K562 (cell line): Measurements from ENCODE around the gene CD109. TPM values are rescaled to one million over a fixed set of nuclear protein-coding genes. Genes with fewer than 3 reads are reported as not detected.

Source experiments
- ATAC-seq: fragments of 200-7000 bp; cut with Tn5 transposase; 3 replicates; pipeline ENCODE4 v1.9.1; 2020; ENCODE audit warnings: moderate library complexity
- BruUV-seq: library from RNA; stranded (reverse); fragments of 400-500 nt; replicated peaks from 2 replicates; lab custom pipeline; 2021; lab: Mats Ljungman, UMichigan
- CTCF ChIA-PET: fragments of 300-600 bp; formaldehyde crosslinking; extraction: SDS; loops from one replicate; lab custom pipeline; 2021; ENCODE audit warnings: low intra/inter-chr PET ratio; lab: Yijun Ruan, JAX
- POLR2A ChIA-PET: fragments of 300-600, 350-650 bp; sonication (Branson Sonifier 250); formaldehyde crosslinking; extraction: SDS; loops from one replicate; lab custom pipeline; 2021; ENCODE audit warnings: antibody characterized with exemption, inconsistent platforms; lab: Yijun Ruan, JAX
- DNase-seq, 4 experiments: peaks; one replicate each; pipeline versions ENCODE4 v3.0.0 to v3.0.0-alpha.2; 2011 to 2018; ENCODE audit warnings: low spot score in 3 of 4, mixed read lengths in 3 of 4; ENCODE audit errors: extremely low read depth in 1 of 4
- FAIRE-seq: peaks from 2 replicates; lab custom pipeline; 2011; peaks lifted over from hg19 to GRCh38; lab: Jason Lieb, UNC
- H2AFZ ChIP-seq: 2 replicates; pipeline ENCODE4 v1.6.0; 2011; ENCODE audit warnings: low read depth, low read length, control low read depth, inconsistent platforms
- H3K27ac ChIP-seq: fragments of 200-600 bp; 3 replicates; pipeline ENCODE4 v1.8.0; 2011; ENCODE audit warnings: low read depth, mild to moderate bottlenecking, control low read depth, inconsistent platforms, low read length, moderate library complexity, mixed read lengths; ENCODE audit errors: extremely low read depth
- H3K27me3 ChIP-seq, 2 experiments: fragments of 300-600 bp in 1 of 2; 2 replicates in 1 of 2; 3 replicates in 1 of 2; pipeline versions ENCODE4 v1.6.0 to v1.8.0; 2011; ENCODE audit warnings: inconsistent platforms in 2 of 2, low read length in 2 of 2, mild to moderate bottlenecking in 1 of 2, mixed read lengths in 1 of 2, moderate library complexity in 1 of 2; ENCODE audit not compliant: control insufficient read depth in 2 of 2, insufficient read depth in 2 of 2
- H3K36me3 ChIP-seq: fragments of 300-600 bp; 3 replicates; pipeline ENCODE4 v1.8.0; 2011; ENCODE audit warnings: mild to moderate bottlenecking, low read length, inconsistent platforms; ENCODE audit not compliant: control insufficient read depth, insufficient read depth
- H3K4me1 ChIP-seq, 2 experiments: fragments of 200-600 bp in 1 of 2; replicated peaks in 1 of 2; 2 replicates in 1 of 2; 3 replicates in 1 of 2; pipeline versions ENCODE4 v1.5.1 to v1.8.0; 2011; ENCODE audit warnings: inconsistent platforms in 2 of 2, low read length in 2 of 2, mild to moderate bottlenecking in 1 of 2, mixed read lengths in 1 of 2, moderate library complexity in 1 of 2; ENCODE audit not compliant: control insufficient read depth in 2 of 2, insufficient read depth in 2 of 2
- H3K4me2 ChIP-seq: 2 replicates; pipeline ENCODE4 v1.6.1; 2011; ENCODE audit warnings: low read length, control low read depth, inconsistent platforms, mixed read lengths; ENCODE audit not compliant: insufficient read depth
- H3K4me3 ChIP-seq: fragments of 200-600 bp; sonication (generic), shearing (Covaris generic); 2 replicates; pipeline ENCODE4 v1.5.1; 2016; ENCODE audit warnings: control low read depth, inconsistent platforms
- H3K79me2 ChIP-seq: fragments of 200-600 bp; 3 replicates; pipeline ENCODE4 v1.8.0; 2011; ENCODE audit warnings: low read length, inconsistent platforms; ENCODE audit not compliant: control insufficient read depth, insufficient read depth
- H3K9ac ChIP-seq, 2 experiments: 2 replicates each; pipeline versions ENCODE4 v1.6.0 to v1.6.1; 2011; ENCODE audit warnings: low read depth in 2 of 2, low read length in 2 of 2, control low read depth in 1 of 2, inconsistent platforms in 1 of 2, mild to moderate bottlenecking in 1 of 2, mixed read lengths in 1 of 2; ENCODE audit not compliant: insufficient read depth in 1 of 2
- H3K9me1 ChIP-seq: one replicate; pipeline ENCODE4 v1.6.0; 2011; ENCODE audit warnings: inconsistent platforms, mild to moderate bottlenecking, low read length, moderate library complexity; ENCODE audit not compliant: control insufficient read depth, insufficient read depth
- H3K9me3 ChIP-seq: replicated peaks from 2 replicates; pipeline ENCODE4 v1.5.1; 2011; ENCODE audit warnings: low read depth, low read length, inconsistent platforms; ENCODE audit not compliant: control insufficient read depth, insufficient read depth
- H4K20me1 ChIP-seq: replicated peaks from 2 replicates; pipeline ENCODE4 v1.6.1; 2011; ENCODE audit warnings: low read length, inconsistent platforms, mixed read lengths; ENCODE audit not compliant: control insufficient read depth, insufficient read depth
- HDAC6 ChIP-seq: IDR thresholded peaks from 2 replicates; pipeline ENCODE4 v1.6.1; 2012; ENCODE audit warnings: low read depth, mild to moderate bottlenecking, control low read depth, inconsistent platforms, low read length, moderate library complexity
- IRF1 ChIP-seq: sonication (generic); formaldehyde crosslinking; IDR thresholded peaks from 2 replicates; pipeline ENCODE4 v1.8.0; 2022; ENCODE audit warnings: missing genetic modification reagents, mild to moderate bottlenecking, borderline replicate concordance
- NR3C1 ChIP-seq: sonication (generic); formaldehyde crosslinking; IDR thresholded peaks from 2 replicates; pipeline ENCODE4 v1.8.1; 2022; ENCODE audit warnings: missing genetic modification reagents
- SREBF1 ChIP-seq: fragments of 150-350 bp; IDR thresholded peaks from 2 replicates; pipeline ENCODE4 v1.6.1; 2014; ENCODE audit warnings: antibody characterized with exemption, low read depth, low read length, borderline replicate concordance
- TOE1 ChIP-seq, 2 experiments: fragments of 450-650 bp in 1 of 2; sonication (generic) in 1 of 2; formaldehyde crosslinking in 1 of 2; IDR thresholded peaks; 2 replicates each; pipeline versions ENCODE4 v1.7.1 to v1.8.0; 2016 to 2022; ENCODE audit warnings: borderline replicate concordance in 2 of 2, mild to moderate bottlenecking in 2 of 2, antibody characterized with exemption in 1 of 2, inconsistent platforms in 1 of 2, low read depth in 1 of 2, missing genetic modification reagents in 1 of 2, moderate library complexity in 1 of 2
- ZBTB2 ChIP-seq: fragments of 450-650 bp; IDR thresholded peaks from 2 replicates; pipeline ENCODE4 v1.6.1; 2016; ENCODE audit warnings: antibody characterized with exemption
- WGBS: fragments of 100-300 bp; shearing (Covaris generic); methylation state at CpG from one replicate; pipeline ENCODE4 v1.1.6; 2016; ENCODE audit warnings: low coverage, mixed read lengths; ENCODE audit not compliant: insufficient coverage; ENCODE audit errors: missing lambda C conversion rate; 5-methylcytosine and 5-hydroxymethylcytosine counted together
- in situ Hi-C: fragments of 300-500 bp; cut with MboI; formaldehyde crosslinking; loops from 4 replicates; pipeline ENCODE4 v1.15.0; 2018; ENCODE audit warnings: inconsistent platforms, mixed read lengths
- intact Hi-C: fragments of 100-400 bp; cut with micrococcal nuclease; formaldehyde crosslinking; loops from 2 replicates; pipeline ENCODE4 v1.14.2; 2022
- polyA plus RNA-seq, 8 experiments: library from polyadenylated mRNA; depleted of rRNA in 4 of 8; stranded (reverse) in 5 of 8; unstranded in 3 of 8; fragments of >200 nt; fragmentation: Nextera tagmentation in 2 of 8; fragmentation: Illumina TruSeq in 1 of 8; extraction: Ambion mirVana in 2 of 8; extraction: Trizol in 1 of 8; gene quantifications; 2 replicates each; pipeline versions ENCODE4 v1.2.1 to v1.2.3, GENCODE V29; 2011 to 2014; ENCODE audit warnings: inconsistent platforms in 1 of 8, missing spikeins in 1 of 8
- total RNA-seq, 7 experiments: library from RNA; depleted of rRNA in 6 of 7; stranded (reverse); fragments of >200 nt in 6 of 7; fragmentation: Illumina TruSeq in 2 of 7; extraction: Trizol in 2 of 7; gene quantifications; 2 replicates each; pipeline versions ENCODE4 v1.2.1 to v1.2.3, GENCODE V29; 2011 to 2021; ENCODE audit warnings: low replicate concordance in 1 of 7

The CD109 gene
- total and polyA plus RNA-seq, 9 of the 15 experiments (the other 6 are each of a cell fraction or from before 2014, with no cell fraction given): under 0.01 to 0.22 (median 0.11) TPM

DNA sequence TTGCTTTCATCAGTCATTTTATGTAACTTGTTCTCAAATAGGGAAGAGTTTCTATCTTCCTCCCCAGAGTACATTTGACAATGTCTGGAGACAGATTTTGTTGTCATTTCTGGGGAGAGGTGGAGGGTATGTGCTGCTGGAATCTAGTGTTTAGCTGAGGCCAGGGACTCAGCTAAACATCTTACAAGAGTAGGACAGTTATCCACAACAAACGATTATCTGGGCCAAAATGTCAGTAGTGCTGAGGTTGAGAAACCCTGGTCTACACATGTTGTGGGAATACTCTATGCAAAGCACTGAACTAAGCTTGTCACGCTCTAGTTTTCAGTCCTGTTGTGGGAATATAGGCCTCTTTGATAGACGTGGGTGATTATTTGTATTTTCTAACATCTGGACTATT lies 171.4 kb downstream of the CD109 start:
- Histone ChIP-seq H3K27ac (no peak overlapping the region), H2AFZ (no peak overlapping the region), H3K4me2 (no peak overlapping the region), H3K9me1 (no peaks in the 10 kb centered on the region), H3K27me3 (no peaks in the 10 kb centered on the region), H3K79me2 (no peaks in the 10 kb centered on the region), H3K9ac (no peak overlapping the region), H3K36me3 (no peaks in the 10 kb centered on the region), H3K9me3 (no peaks in the 10 kb centered on the region), H3K4me3 (no peak overlapping the region), H3K4me1 (no peaks in the 10 kb centered on the region), H4K20me1 (no peaks in the 10 kb centered on the region)
- no peak for FAIRE-seq
- WGBS: 2% methylated on average over 3 of the region's 3 CpGs
- ATAC-seq: no peak
- CTCF ChIA-PET: no interaction called here
- no peak for DNase-seq
- no TSS peak for BruUV-seq
- intact Hi-C loops (no loop called here), in situ Hi-C loops (no loop called here)
- POLR2A ChIA-PET: no interaction called here
- TF ChIP-seq TOE1 (IDR thresholded peaks at IDR 0.05; ENCODE audit: borderline replicate concordance) (no peak), TOE1 (CRISPR knock-in tag; IDR thresholded peaks at IDR 0.05; ENCODE audit: borderline replicate concordance, low read depth) (no peak), IRF1 (CRISPR knock-in tag) (no peak), SREBF1 (no peak), ZBTB2 (no peak), HDAC6 (no peak), NR3C1 (CRISPR knock-in tag) (no peak)
